B cell (primary cell): ENCODE data around the gene WDR38. TPM values are rescaled to one million over a fixed set of nuclear protein-coding genes. Genes with fewer than 3 reads are reported as not detected.

ENCODE experiments used
- ATAC-seq: fragments of 200-7000 bp; cut with Tn5 transposase; one replicate; pipeline ENCODE4 v1.10.0; 2021; ENCODE audit warnings: low read depth, mild to moderate bottlenecking, moderate number of reproducible peaks, moderate library complexity
- CTCF ChIA-PET: fragments of 350-600 bp; sonication (Branson Sonifier 250); formaldehyde crosslinking; loops from one replicate; lab custom pipeline; 2021; ENCODE audit warnings: antibody characterized with exemption, inconsistent platforms; lab: Charles Lee
- POLR2A ChIA-PET: fragments of 350-600 bp; sonication (Branson Sonifier 250); formaldehyde crosslinking; loops from one replicate; lab custom pipeline; 2021; ENCODE audit warnings: antibody characterized with exemption; lab: Charles Lee
- DNase-seq: peaks from one replicate; pipeline ENCODE4 v3.0.0; 2013
- H2AFZ ChIP-seq: 2 replicates; pipeline ENCODE4 v1.6.1; 2012; ENCODE audit warnings: mild to moderate bottlenecking, low read depth, low read length; ENCODE audit not compliant: insufficient read depth, poor library complexity, severe bottlenecking
- H3K27ac ChIP-seq, 2 donors: 1 replicate in 1 of 2; 2 replicates in 1 of 2; pipeline ENCODE4 v1.5.1; 2012 to 2013; ENCODE audit warnings: low read length in 2 of 2, mild to moderate bottlenecking in 2 of 2, moderate library complexity in 1 of 2
- H3K27me3 ChIP-seq, 4 experiments: fragments of 200-600 bp in 1 of 4; sonication (generic) in 1 of 4; replicated peaks in 1 of 4; 1 replicate in 2 of 4; 2 replicates in 2 of 4; pipeline versions ENCODE4 v1.6.1 to v1.7.0; 2013 to 2016; ENCODE audit warnings: low read length in 3 of 4, mild to moderate bottlenecking in 2 of 4, mixed read lengths in 1 of 4, moderate library complexity in 1 of 4; ENCODE audit not compliant: insufficient read depth in 4 of 4, control insufficient read depth in 3 of 4; ENCODE audit errors: control extremely low read depth in 1 of 4
- H3K36me3 ChIP-seq, 2 experiments: replicated peaks in 1 of 2; 1 replicate in 1 of 2; 2 replicates in 1 of 2; pipeline versions ENCODE4 v1.6.1 to v1.7.1; 2013; ENCODE audit warnings: low read length in 1 of 2; ENCODE audit not compliant: insufficient read depth in 2 of 2, control insufficient read depth in 1 of 2; ENCODE audit errors: control extremely low read depth in 1 of 2, extremely low read depth in 1 of 2
- H3K4me1 ChIP-seq, 2 donors: fragments of 200-600 bp in 1 of 2; sonication (generic) in 1 of 2; 1 replicate in 1 of 2; 2 replicates in 1 of 2; pipeline versions ENCODE4 v1.5.1 to v1.6.1; 2013 to 2017; ENCODE audit warnings: low read length in 2 of 2; ENCODE audit not compliant: control insufficient read depth in 2 of 2, insufficient read depth in 2 of 2
- H3K4me2 ChIP-seq: replicated peaks from 2 replicates; pipeline ENCODE3; 2012; ENCODE audit warnings: mild to moderate bottlenecking, low read depth, low read length; ENCODE audit not compliant: poor library complexity, severe bottlenecking
- H3K4me3 ChIP-seq, 5 experiments: fragments of 200-600 bp in 1 of 5; sonication (generic) in 1 of 5; 1 replicate in 3 of 5; 2 replicates in 2 of 5; pipeline versions ENCODE4 v1.5.1 to v1.7.0; 2011 to 2016; ENCODE audit warnings: low read length in 4 of 5, mild to moderate bottlenecking in 4 of 5, low read depth in 2 of 5, control low read depth in 1 of 5, moderate library complexity in 1 of 5; ENCODE audit not compliant: insufficient read depth in 1 of 5; ENCODE audit errors: control extremely low read depth in 1 of 5, extremely low read depth in 1 of 5
- H3K79me2 ChIP-seq: fragments of 200-600 bp; sonication (generic); one replicate; pipeline ENCODE4 v1.6.0; 2016; ENCODE audit warnings: low read length; ENCODE audit not compliant: control insufficient read depth, insufficient read depth
- H3K9ac ChIP-seq: fragments of 200-600 bp; sonication (generic); 2 replicates; pipeline ENCODE4 v1.6.1; 2017; ENCODE audit warnings: mild to moderate bottlenecking, low read length, moderate library complexity
- H3K9me3 ChIP-seq, 3 donors: one replicate each; pipeline versions ENCODE4 v1.6.1 to v1.7.1; 2013; ENCODE audit warnings: low read length in 2 of 3; ENCODE audit not compliant: control insufficient read depth in 2 of 3, insufficient read depth in 1 of 3; ENCODE audit errors: control extremely low read depth in 1 of 3
- H4K20me1 ChIP-seq: 2 replicates; pipeline ENCODE4 v1.6.0; 2012; ENCODE audit warnings: mild to moderate bottlenecking, low read length; ENCODE audit not compliant: insufficient read depth, control insufficient read depth, poor library complexity, severe bottlenecking
- H3K27ac Mint-ChIP-seq: one replicate; pipeline ENCODE4 v1.8.0; 2021; ENCODE audit warnings: mixed read lengths
- H3K27me3 Mint-ChIP-seq: one replicate; pipeline ENCODE4 v1.8.0; 2021; ENCODE audit warnings: mixed read lengths
- H3K4me1 Mint-ChIP-seq: one replicate; pipeline ENCODE4 v1.8.0; 2021; ENCODE audit warnings: mixed read lengths
- H3K4me3 Mint-ChIP-seq: one replicate; pipeline ENCODE4 v1.8.0; 2021; ENCODE audit warnings: mixed read lengths
- H3K9me3 Mint-ChIP-seq: one replicate; pipeline ENCODE4 v1.8.0; 2022; ENCODE audit warnings: mixed read lengths; ENCODE audit not compliant: insufficient read depth
- CTCF ChIP-seq: fragments of 200-600 bp; IDR thresholded peaks from one replicate; pipeline ENCODE4 v1.8.0; 2022; ENCODE audit warnings: antibody characterized with exemption, mild to moderate bottlenecking
- EZH2 ChIP-seq: IDR thresholded peaks from 2 replicates; pipeline ENCODE4 v1.6.1; 2012; ENCODE audit warnings: borderline replicate concordance, low read depth, mild to moderate bottlenecking, moderate library complexity, low read length; ENCODE audit not compliant: insufficient read depth, poor library complexity, severe bottlenecking
- WGBS: methylation state at CpG from one replicate; pipeline ENCODE4 v1.1.5; 2013; ENCODE audit warnings: missing lambda C conversion rate; ENCODE audit not compliant: insufficient coverage; 5-methylcytosine and 5-hydroxymethylcytosine counted together
- intact Hi-C: fragments of 100-400 bp; cut with micrococcal nuclease; formaldehyde crosslinking; loops from one replicate; pipeline ENCODE4 v1.10.0; 2022
- polyA plus RNA-seq: library from polyadenylated mRNA; depleted of rRNA; stranded (reverse); fragments of >200 nt; gene quantifications from 2 replicates; pipeline ENCODE4 v1.2.3, GENCODE V29; 2012
- total RNA-seq, 2 donors: library from RNA; stranded (reverse); fragments of 120-200 nt in 1 of 2; gene quantifications; 1 replicate in 1 of 2; 2 replicates in 1 of 2; pipeline versions ENCODE4 v1.2.3 to v1.2.4, GENCODE V29; 2013 to 2022

WDR38 gene
- total and polyA plus RNA-seq, 2 donors (not counting 1 experiment from before 2014, with no cell fraction given), result not detected

- ATAC-seq (no peak), DNase-seq (no peak)
- WGBS, result 0% methylated on average over 1 of the region's 2 CpGs
- Histone ChIP-seq H3K9me3 (no peaks in the 10 kb centered on the region), H3K4me1 (no peaks in the 10 kb centered on the region), H3K27me3 (peaks cover 0 to 6% (median 2%) of the 10 kb centered on the region in 4 experiments), H3K4me3 (no peak overlapping the region), H3K9ac (no peak overlapping the region), H2AFZ (no peak overlapping the region), H4K20me1 (no peaks in the 10 kb centered on the region), H3K36me3 (no peaks in the 10 kb centered on the region), H3K27ac (no peak overlapping the region), H3K4me2 (no peak overlapping the region), H3K79me2 (no peaks in the 10 kb centered on the region)
- H3K4me1 Mint-ChIP-seq, result no peaks in the 10 kb centered on the region
- H3K4me3 Mint-ChIP-seq, result no peak overlapping the region
- H3K27me3 Mint-ChIP-seq, result peaks cover 10% of the 10 kb centered on the region
- TF ChIP-seq CTCF (peak; percentile 15), EZH2 (no peak)
- CTCF ChIA-PET, result interaction anchor here (1.0 to 2.1 kb wide), 3 partner anchors 11 to 22 kb away, joined by 3 to 8 read pairs (median 3); no protein-coding TSS in a partner anchor
- intact Hi-C loops, result no loop called here
- H3K27ac Mint-ChIP-seq, result no peak overlapping the region
- POLR2A ChIA-PET, result no interaction called here
- no peaks in the 10 kb centered on the region for H3K9me3 Mint-ChIP-seq
Observed at GRCh38 chr9:124828489-124829333, 24.5 kb upstream of the WDR38 start.

GRCh38 chr9:124829334-124829669 lies 24.0 kb upstream of the WDR38 start:
- intact Hi-C loops, result no loop called here
- Mint-ChIP-seq H3K27ac (no peak overlapping the region), H3K4me1 (no peaks in the 10 kb centered on the region), H3K9me3 (no peaks in the 10 kb centered on the region), H3K27me3 (peaks cover 10% of the 10 kb centered on the region), H3K4me3 (no peak overlapping the region)
- DNase-seq, result no peak
- no peaks in the 10 kb centered on the region for H4K20me1 ChIP-seq
- no peak overlapping the region for H3K27ac ChIP-seq
- peaks cover 0 to 6% (median 2%) of the 10 kb centered on the region in 4 experiments for H3K27me3 ChIP-seq
- no peaks in the 10 kb centered on the region for H3K9me3 ChIP-seq
- H3K4me2 ChIP-seq, result no peak overlapping the region
- no peaks in the 10 kb centered on the region for H3K36me3 ChIP-seq
- ChIA-PET POLR2A (no interaction called here), CTCF (interaction anchor here (1.0 to 2.1 kb wide), 2 partner anchors 11 to 21 kb away, joined by 3 to 8 read pairs; no protein-coding TSS in a partner anchor)
- WGBS, result 56% methylated on average over 3 of the region's 5 CpGs
- no peaks in the 10 kb centered on the region for H3K79me2 ChIP-seq
- H3K4me1 ChIP-seq, result no peaks in the 10 kb centered on the region
- no peak overlapping the region for H2AFZ ChIP-seq
- no peak for ATAC-seq
- H3K9ac ChIP-seq, result no peak overlapping the region
- no peak overlapping the region for H3K4me3 ChIP-seq
- TF ChIP-seq EZH2 (no peak), CTCF (no peak)
